Right cardiac atrium (tissue), 5 donors: ENCODE data around the gene SMO. TPM values are rescaled to one million over a fixed set of nuclear protein-coding genes. Genes with fewer than 3 reads are reported as not detected.
A peak's percentile ranks its signal among the peaks of the same experiment; 100 is the strongest.

Experiments used
- ATAC-seq, 2 donors: fragments of 200-7000 bp; cut with Tn5 transposase; one replicate each; pipeline versions ENCODE4 v1.8.0 to v1.9.1; 2020; ENCODE audit warnings: moderate library complexity in 2 of 2, mild to moderate bottlenecking in 1 of 2
- DNase-seq, 3 donors: peaks; one replicate each; pipeline ENCODE4 v3.0.0-alpha.2; 2020
- H3K27ac ChIP-seq: one replicate; pipeline ENCODE4 v1.5.1; 2013; ENCODE audit warnings: mild to moderate bottlenecking, low read length, control low read depth, moderate library complexity
- H3K27me3 ChIP-seq: one replicate; pipeline ENCODE4 v1.6.1; 2013; ENCODE audit not compliant: control insufficient read depth, insufficient read depth
- H3K4me1 ChIP-seq: one replicate; pipeline ENCODE4 v1.6.1; 2013; ENCODE audit warnings: low read length; ENCODE audit not compliant: control insufficient read depth, insufficient read depth
- H3K4me3 ChIP-seq: one replicate; pipeline ENCODE4 v1.5.1; 2013; ENCODE audit warnings: low read length, control low read depth
- H3K9me3 ChIP-seq: one replicate; pipeline ENCODE4 v1.6.1; 2013; ENCODE audit warnings: low read length; ENCODE audit not compliant: control insufficient read depth
- WGBS: extraction: QIAGEN DNeasy Blood & Tissue Kit; methylation state at CpG from one replicate; pipeline ENCODE4 v1.1.7; 2013; 5-methylcytosine and 5-hydroxymethylcytosine counted together
- intact Hi-C, 4 donors: fragments of 100-400 bp; cut with DNase I; formaldehyde crosslinking; loops; one replicate each; pipeline versions ENCODE4 v1.11.0 to v1.14.0; 2022 to 2023
- polyA plus RNA-seq: library from polyadenylated mRNA; stranded (reverse); fragments of 200-250 nt; gene quantifications from one replicate; pipeline ENCODE4 v1.2.3, GENCODE V29; 2013
- total RNA-seq, 4 donors: library from RNA; stranded (reverse); fragmentation: NEBNext Ultra II Directional; extraction: Animal tissue kit (Norgen Biotek cat#: 25700); gene quantifications; one replicate each; pipeline ENCODE4 v1.2.1, GENCODE V29; 2021
- donor health status: healthy with polysubstance abuse.
- donor health status: DM: no; HTN: yes; CAD: no.
- donor health status: DM: no; HTN: no; CAD: no.
- donor health status: DM: no; HTN: yes; CAD: no; lungs with severe emphysema.
- donor health status: DM: yes; HTN: yes; CAD: no.

The SMO gene
- total and polyA plus RNA-seq, 5 donors, result 4.9 to 12.6 (median 8.7) TPM

GRCh38 chr7:129222064-129222463 lies 33.6 kb downstream of the SMO start:
- no peak overlapping the region for H3K27ac ChIP-seq
- DNase-seq (no peak), ATAC-seq (no peak)
- H3K4me3 ChIP-seq, result no peak overlapping the region
- intact Hi-C loops, result loop anchor here in 3 of 4 donors (5.0 to 10.0 kb wide), 3 partner anchors 53 to 75 kb away; no protein-coding TSS in a partner anchor
- H3K4me1 ChIP-seq, result no peaks in the 10 kb centered on the region
- WGBS, result 21% methylated on average over 4 of the region's 4 CpGs
- H3K27me3 ChIP-seq, result no peaks in the 10 kb centered on the region
- H3K9me3 ChIP-seq, result no peaks in the 10 kb centered on the region

- intact Hi-C loops, result loop anchor here in 3 of 4 donors (5.0 to 10.0 kb wide), 3 partner anchors 50 to 73 kb away; no protein-coding TSS in a partner anchor
Measured at GRCh38 chr7:129224251-129225205, 36.1 kb downstream of the SMO start, which contains the start of gene AHCYL2. AHCYL2 (plus strand) TSS chr7:129225030.

GRCh38 chr7:129225206-129225930 lies 36.9 kb downstream of the SMO start:
- peak; percentile 46 to 82 (median 78) for DNase-seq
- Histone ChIP-seq H3K27me3 (no peaks in the 10 kb centered on the region), H3K4me3 (peak overlapping the region; percentile 78), H3K27ac (no peak overlapping the region), H3K4me1 (no peaks in the 10 kb centered on the region), H3K9me3 (no peaks in the 10 kb centered on the region)
- peak; percentile 30 to 38 for ATAC-seq
- intact Hi-C loops, result loop anchor here in 2 of 4 donors (5.0 to 10.0 kb wide), 3 partner anchors 49 to 72 kb away; no protein-coding TSS in a partner anchor
- under 1% methylated on average over 60 of the region's 60 CpGs for WGBS

More at GRCh38 chr7:129224251-129225205, 36.1 kb downstream of the SMO start, which contains the start of gene AHCYL2:
- Histone ChIP-seq H3K27me3 (no peaks in the 10 kb centered on the region), H3K4me3 (peak within 1 kb of the TSS; percentile 78), H3K27ac (peak within 1 kb of the TSS; percentile 99), H3K4me1 (no peaks in the 10 kb centered on the region), H3K9me3 (no peaks in the 10 kb centered on the region)
- DNase-seq (peak; percentile 98 to 100 (median 99)), ATAC-seq (peak; percentile 100)
- under 1% methylated on average over 63 of the region's 63 CpGs for WGBS

GRCh38 chr7:129225931-129226572 lies 37.6 kb downstream of the SMO start:
- DNase-seq (no peak), ATAC-seq (no peak)
- H3K9me3 ChIP-seq, result no peaks in the 10 kb centered on the region
- 25% methylated on average over 11 of the region's 11 CpGs for WGBS
- H3K4me1 ChIP-seq, result no peaks in the 10 kb centered on the region
- no peak overlapping the region for H3K27ac ChIP-seq
- peak overlapping the region; percentile 78 for H3K4me3 ChIP-seq
- intact Hi-C loops, result loop anchor here in 2 of 4 donors (5.0 to 10.0 kb wide), 3 partner anchors 49 to 71 kb away; no protein-coding TSS in a partner anchor
- H3K27me3 ChIP-seq, result no peaks in the 10 kb centered on the region

- H3K4me1 ChIP-seq, result no peaks in the 10 kb centered on the region
- no peak overlapping the region for H3K4me3 ChIP-seq
- H3K9me3 ChIP-seq, result no peaks in the 10 kb centered on the region
- intact Hi-C loops, result loop anchor here in 2 of 4 donors (5.0 to 10.0 kb wide), 3 partner anchors 47 to 69 kb away; no protein-coding TSS in a partner anchor
- ATAC-seq (no peak), DNase-seq (no peak)
- 86% methylated on average over 4 of the region's 4 CpGs for WGBS
- H3K27ac ChIP-seq, result no peak overlapping the region
- no peaks in the 10 kb centered on the region for H3K27me3 ChIP-seq
Measured at GRCh38 chr7:129227646-129228578, 39.5 kb downstream of the SMO start.

GRCh38 chr7:129228633-129229032 lies 40.2 kb downstream of the SMO start:
- no peaks in the 10 kb centered on the region for H3K4me1 ChIP-seq
- intact Hi-C loops, result loop anchor here in 2 of 4 donors (5.0 to 10.0 kb wide), 3 partner anchors 46 to 69 kb away; no protein-coding TSS in a partner anchor
- WGBS, result 87% methylated on average over 2 of the region's 2 CpGs

GRCh38 chr7:129231666-129232065 lies 43.2 kb downstream of the SMO start:
- H3K27ac ChIP-seq, result no peak overlapping the region
- no peaks in the 10 kb centered on the region for H3K27me3 ChIP-seq
- H3K9me3 ChIP-seq, result no peaks in the 10 kb centered on the region
- no peak for ATAC-seq
- H3K4me3 ChIP-seq, result no peak overlapping the region
- 41% methylated on average over 5 of the region's 5 CpGs for WGBS
- intact Hi-C loops, result no loop called here
- DNase-seq, result no peak
- no peaks in the 10 kb centered on the region for H3K4me1 ChIP-seq

More at GRCh38 chr7:129228633-129229032, 40.2 kb downstream of the SMO start:
- no peak for DNase-seq
- Histone ChIP-seq H3K27ac (no peak overlapping the region), H3K4me3 (no peak overlapping the region), H3K9me3 (no peaks in the 10 kb centered on the region), H3K27me3 (no peaks in the 10 kb centered on the region)
- no peak for ATAC-seq

GRCh38 chr7:129238546-129238945 lies 50.1 kb downstream of the SMO start:
- H3K27ac ChIP-seq, result no peak overlapping the region
- WGBS, result 95% methylated on average over 8 of the region's 8 CpGs
- H3K4me3 ChIP-seq, result no peak overlapping the region
- H3K27me3 ChIP-seq, result no peaks in the 10 kb centered on the region
- intact Hi-C loops, result no loop called here
- no peaks in the 10 kb centered on the region for H3K9me3 ChIP-seq
- no peaks in the 10 kb centered on the region for H3K4me1 ChIP-seq
- ATAC-seq (no peak), DNase-seq (no peak)

GRCh38 chr7:129240119-129240820 lies 51.8 kb downstream of the SMO start:
- intact Hi-C loops, result no loop called here
- WGBS, result 91% methylated on average over 10 of the region's 10 CpGs
- no peak for DNase-seq
- H3K4me3 ChIP-seq, result no peak overlapping the region
- no peaks in the 10 kb centered on the region for H3K27me3 ChIP-seq
- H3K9me3 ChIP-seq, result no peaks in the 10 kb centered on the region
- ATAC-seq, result no peak
- H3K4me1 ChIP-seq, result no peaks in the 10 kb centered on the region
- H3K27ac ChIP-seq, result no peak overlapping the region
